GM18499 (cell line): ENCODE data around the gene SECISBP2.
"Not testable (repeated sequence)": the region's sequence is repeated elsewhere in the genome, so short reads cannot be mapped to it uniquely, and the experiment has no call there.

ENCODE experiments used
- ATAC-seq: cut with Tn5 transposase; IDR thresholded peaks from one replicate; pipeline ENCODE4 v1.9.1; 2021; ENCODE audit warnings: moderate number of reproducible peaks; ENCODE audit not compliant: insufficient read depth, unreplicated experiment

SECISBP2 gene

DNA sequence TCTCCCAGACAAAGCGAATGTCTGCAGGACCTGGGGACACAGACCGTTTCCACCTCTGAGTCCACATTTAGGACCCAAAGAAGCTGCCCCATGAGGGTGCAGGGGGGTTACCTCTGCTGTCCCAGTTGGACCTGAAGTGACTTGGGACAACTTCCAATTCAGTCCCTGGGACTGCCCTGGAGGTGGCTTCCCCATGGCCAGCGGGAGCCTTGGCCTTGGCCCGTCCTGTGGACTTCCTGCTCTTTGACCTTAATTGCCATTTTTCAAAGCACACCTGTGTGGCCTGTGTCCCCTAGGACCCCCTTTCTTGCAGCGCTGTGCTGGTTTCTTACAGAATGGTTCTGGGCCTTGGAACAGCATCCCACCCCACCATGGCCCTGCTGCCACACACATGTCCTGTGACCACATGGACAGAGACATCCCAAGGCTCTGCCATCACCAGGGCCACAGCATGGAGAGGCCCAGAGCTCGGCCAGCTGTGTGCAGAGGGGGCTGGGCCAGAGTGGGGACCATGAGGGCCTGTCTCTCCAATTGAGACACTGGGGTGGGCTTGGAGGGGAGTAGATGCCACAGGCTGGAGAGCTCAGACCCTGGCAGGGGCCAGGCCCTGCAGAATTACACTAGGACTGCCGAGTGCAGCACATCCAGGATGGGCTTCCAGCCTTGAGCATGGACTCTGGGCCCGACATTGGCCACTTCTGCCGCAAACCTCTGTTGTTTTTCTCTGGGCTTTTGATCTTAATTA, 45.8 kb downstream of the SECISBP2 start:
- ATAC-seq, result no peak

GRCh38 chr9:89364666-89365531, 46.6 kb downstream of the SECISBP2 start:
- no peak for ATAC-seq

GRCh38 chr9:89365532-89365912, 47.2 kb downstream of the SECISBP2 start:
- no peak for ATAC-seq

- no peak for ATAC-seq
Observed at GRCh38 chr9:89366711-89367110, 48.4 kb downstream of the SECISBP2 start.

DNA sequence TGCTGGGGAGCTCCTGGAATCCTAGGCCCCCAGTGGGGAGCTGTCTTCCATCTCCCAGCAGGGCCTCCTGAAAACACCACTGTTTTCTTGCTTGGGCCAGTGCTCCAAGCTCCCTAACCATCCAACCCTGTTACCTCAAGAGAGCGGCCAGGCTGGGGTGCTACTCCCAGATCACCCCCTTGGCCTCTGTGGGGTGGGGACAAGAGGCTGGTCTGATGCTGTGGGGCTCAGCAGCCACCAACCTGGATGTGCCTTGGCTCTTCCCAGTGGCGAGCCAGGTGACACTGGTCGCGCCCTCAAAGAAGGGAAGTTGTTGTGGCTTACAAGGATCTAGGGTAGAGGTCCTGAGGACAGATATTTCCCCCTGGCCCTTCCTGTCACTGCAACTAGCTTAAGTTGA, 49.0 kb downstream of the SECISBP2 start:
- ATAC-seq, result no peak

GRCh38 chr9:89367726-89368437, 49.6 kb downstream of the SECISBP2 start:
- ATAC-seq, result no peak

GRCh38 chr9:89368550-89368949, 50.2 kb downstream of the SECISBP2 start:
- ATAC-seq, result no peak

- no peak for ATAC-seq
Observed at GRCh38 chr9:89368978-89369377, 50.7 kb downstream of the SECISBP2 start.

- ATAC-seq, result no peak
Observed at GRCh38 chr9:89370593-89370992, 52.3 kb downstream of the SECISBP2 start.

GRCh38 chr9:89371791-89372190, 53.5 kb downstream of the SECISBP2 start:
- not testable (repeated sequence) for ATAC-seq

DNA sequence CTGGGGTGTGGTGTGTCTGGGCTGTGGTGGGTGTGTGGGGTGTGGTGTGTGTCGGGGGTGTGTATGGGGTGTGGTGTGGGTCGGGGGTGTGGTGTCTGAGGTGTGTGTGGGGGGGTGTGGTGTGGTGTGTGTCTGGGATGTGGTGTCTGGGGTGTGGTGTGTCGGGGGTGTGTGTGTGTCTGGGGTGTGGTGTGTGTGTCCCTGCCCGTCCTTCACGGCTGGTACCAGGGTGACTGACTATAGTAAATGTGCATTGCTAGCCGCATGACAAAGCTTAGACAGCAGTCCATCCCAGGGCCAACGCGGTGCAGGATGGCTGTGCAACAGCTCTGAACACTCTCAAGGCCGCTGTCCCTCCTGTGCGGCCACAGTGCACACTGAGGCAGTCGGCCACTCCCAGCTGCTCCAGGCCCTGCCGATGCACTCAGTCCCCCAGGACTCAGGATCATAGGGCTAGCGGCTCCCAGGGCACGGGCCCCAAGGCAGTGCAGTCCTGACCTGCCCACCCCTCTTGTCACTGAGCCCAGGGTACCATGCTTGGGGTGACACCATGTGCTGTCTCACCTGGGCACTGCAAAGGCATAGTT, 54.0 kb downstream of the SECISBP2 start:
- no peak for ATAC-seq

DNA sequence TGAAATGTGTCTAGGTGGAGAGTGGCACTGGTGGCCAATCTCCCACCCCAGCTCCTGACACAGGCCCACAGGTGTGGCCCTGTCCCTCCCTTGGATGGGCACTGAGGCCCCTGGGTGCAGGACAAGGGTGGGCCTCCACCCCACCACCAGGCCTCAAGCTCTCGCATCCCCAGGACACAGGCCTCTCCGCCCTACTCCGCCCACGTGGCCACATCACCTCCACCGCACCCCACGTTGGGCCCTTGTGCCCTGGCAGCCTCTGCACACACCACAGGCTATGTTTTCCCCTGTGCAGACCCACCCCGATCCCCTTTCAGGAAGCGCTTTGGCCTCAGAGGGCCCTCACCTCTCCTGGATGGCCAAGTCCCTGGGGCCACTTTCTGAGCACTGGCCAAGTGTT, 54.7 kb downstream of the SECISBP2 start:
- ATAC-seq, result no peak

DNA sequence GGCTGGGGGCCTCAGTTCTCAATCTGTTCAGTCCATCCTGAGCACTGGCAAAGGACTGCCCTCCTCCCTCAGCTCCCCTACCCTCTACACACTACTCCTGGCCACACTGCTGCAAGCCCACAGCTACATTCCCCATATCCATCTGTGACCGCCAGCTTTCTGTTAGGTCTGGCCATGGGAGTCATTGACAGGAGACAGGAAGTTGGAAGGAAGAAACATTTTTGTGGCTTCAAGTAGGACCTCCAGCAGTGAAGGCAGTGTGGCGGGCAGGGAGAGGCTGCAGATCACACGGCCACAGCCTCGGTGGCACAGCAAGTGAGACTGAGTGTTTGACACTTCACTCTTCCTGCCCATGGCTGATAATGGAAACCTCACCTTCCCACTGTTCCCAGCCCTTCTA, 55.9 kb downstream of the SECISBP2 start:
- ATAC-seq, result no peak

- peak; percentile 42 for ATAC-seq
Observed at GRCh38 chr9:89375191-89375760, 57.0 kb downstream of the SECISBP2 start.

DNA sequence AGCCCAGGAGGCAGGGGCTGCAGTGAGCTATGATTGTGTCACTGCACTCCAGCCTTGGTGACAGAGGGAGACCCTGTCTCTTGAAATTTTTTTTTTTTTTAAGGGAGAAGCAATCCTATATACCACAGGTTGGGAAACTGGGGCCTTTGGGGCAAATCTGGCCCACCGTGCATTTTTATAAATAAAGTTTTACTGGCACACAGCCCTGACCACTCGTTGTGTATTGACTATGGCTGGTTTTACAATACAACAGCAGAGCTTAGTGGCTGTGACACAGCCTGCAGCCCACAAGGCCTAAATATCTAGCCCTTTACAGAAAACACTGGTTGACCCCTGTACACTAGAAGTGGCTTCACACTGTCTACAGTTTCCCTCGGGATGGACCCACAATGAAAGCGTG, 58.0 kb downstream of the SECISBP2 start:
- no peak for ATAC-seq

- ATAC-seq, result no peak
Observed at GRCh38 chr9:89376741-89377351, 58.5 kb downstream of the SECISBP2 start.

DNA sequence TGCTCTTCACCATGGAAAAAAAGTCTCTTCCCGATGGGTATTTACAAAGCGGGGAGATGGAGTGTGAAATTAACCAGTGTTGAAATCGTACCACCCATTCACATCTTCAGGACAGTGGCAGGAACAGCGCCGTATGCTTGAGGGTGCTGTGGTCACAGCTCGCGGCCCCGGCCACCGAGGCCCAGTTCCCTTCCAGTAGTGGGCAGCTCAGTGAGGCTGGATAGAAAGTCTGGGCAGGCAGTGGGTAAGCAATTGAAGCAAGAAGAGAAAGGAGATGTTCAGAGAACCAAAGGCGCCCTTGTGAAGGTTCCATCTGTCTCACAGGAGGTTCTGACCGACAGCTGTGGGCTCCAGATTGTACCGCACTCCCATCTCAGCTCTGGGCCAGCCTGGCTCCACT, 59.1 kb downstream of the SECISBP2 start:
- no peak for ATAC-seq

DNA sequence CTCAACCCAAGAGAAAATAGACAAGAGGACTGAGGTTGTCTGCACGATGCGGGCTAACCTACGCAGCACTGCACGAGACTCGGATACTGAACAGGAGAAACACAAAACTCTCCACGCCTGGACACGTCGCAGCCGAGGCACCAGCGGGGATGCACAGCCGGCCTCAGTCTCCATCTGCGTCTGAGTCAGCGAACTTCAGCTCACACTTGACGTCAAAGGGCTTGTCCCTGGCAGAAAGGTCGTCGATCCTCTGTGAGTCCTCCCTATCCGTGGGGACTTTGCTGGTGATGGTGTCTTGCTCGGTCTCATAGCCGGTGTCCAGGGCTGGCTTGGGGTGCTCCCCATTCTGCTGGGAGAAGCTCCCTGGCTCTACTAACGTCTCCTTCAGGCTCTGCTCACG, 60.2 kb downstream of the SECISBP2 start:
- no peak for ATAC-seq

DNA sequence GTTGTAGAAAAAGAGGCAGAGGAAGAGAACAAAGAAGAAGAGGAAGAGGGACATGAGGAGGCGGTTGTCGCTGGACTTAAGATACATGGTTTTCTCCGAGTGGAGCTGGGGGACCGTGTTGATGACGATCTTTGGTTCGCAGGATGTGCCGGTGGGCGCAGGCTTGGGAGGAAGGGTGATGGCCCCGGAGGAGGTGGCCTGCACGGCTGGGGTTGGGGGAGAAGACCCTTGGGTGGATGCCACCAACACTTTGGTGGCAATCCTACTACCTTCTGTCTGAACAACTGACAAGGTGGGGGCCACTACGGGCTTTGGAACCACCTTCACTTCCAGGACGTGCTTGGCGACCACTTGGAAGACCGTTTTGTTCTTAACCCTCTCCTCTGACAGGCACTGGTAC, 60.7 kb downstream of the SECISBP2 start:
- no peak for ATAC-seq
